GM12874 (cell line): ENCODE data around the gene ELMO1.

ENCODE experiments used
- TF ChIP-seq, protein P1 (sequence below): IDR thresholded peaks from 2 replicates; pipeline ENCODE4 v1.5.1; 2011; ENCODE audit warnings: low read depth, mild to moderate bottlenecking, control low read depth, low read length, moderate library complexity; ENCODE audit not compliant: insufficient read depth

Gene ELMO1

DNA sequence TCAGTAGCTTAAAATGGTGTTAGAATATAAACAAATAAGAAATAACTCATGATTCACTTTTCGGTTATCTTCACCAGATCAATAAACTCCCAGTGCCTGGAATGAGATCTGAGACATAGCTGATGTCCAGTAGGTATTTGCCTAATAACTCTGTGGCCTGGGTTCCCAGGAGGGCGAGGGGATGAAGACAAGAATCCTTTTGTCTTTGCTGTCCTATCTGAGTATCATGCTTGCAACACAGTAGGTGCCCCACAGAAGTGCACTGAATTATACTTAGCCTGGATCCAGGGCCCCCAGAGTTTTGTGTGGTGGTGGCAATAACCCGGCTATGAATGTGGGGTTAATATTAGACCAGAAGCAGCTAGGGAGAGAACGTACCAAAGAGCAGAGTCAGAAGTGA is 374.3 kb downstream of the ELMO1 start:
- TF ChIP-seq, protein P1, sequence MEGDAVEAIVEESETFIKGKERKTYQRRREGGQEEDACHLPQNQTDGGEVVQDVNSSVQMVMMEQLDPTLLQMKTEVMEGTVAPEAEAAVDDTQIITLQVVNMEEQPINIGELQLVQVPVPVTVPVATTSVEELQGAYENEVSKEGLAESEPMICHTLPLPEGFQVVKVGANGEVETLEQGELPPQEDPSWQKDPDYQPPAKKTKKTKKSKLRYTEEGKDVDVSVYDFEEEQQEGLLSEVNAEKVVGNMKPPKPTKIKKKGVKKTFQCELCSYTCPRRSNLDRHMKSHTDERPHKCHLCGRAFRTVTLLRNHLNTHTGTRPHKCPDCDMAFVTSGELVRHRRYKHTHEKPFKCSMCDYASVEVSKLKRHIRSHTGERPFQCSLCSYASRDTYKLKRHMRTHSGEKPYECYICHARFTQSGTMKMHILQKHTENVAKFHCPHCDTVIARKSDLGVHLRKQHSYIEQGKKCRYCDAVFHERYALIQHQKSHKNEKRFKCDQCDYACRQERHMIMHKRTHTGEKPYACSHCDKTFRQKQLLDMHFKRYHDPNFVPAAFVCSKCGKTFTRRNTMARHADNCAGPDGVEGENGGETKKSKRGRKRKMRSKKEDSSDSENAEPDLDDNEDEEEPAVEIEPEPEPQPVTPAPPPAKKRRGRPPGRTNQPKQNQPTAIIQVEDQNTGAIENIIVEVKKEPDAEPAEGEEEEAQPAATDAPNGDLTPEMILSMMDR, result no peak

DNA sequence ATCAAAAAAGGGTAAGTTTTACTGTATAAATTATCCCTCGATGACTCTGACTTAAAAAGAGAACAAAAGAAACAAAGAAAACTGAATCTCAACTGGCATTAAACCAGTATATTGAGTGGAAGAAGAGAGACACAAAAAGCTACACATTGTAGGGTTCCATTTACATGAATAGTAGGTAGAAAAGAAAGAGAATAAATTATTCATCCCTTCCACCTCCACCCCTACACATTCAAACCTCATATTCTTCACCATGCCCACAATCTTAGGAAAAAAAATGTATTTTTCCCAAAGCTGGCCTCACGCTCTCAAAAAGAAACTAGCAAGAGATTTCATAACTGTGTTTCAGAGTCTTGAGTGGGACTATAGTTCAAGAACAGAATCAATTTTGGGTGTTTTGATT is 377.5 kb downstream of the ELMO1 start:
- TF ChIP-seq, protein P1, result no peak

DNA sequence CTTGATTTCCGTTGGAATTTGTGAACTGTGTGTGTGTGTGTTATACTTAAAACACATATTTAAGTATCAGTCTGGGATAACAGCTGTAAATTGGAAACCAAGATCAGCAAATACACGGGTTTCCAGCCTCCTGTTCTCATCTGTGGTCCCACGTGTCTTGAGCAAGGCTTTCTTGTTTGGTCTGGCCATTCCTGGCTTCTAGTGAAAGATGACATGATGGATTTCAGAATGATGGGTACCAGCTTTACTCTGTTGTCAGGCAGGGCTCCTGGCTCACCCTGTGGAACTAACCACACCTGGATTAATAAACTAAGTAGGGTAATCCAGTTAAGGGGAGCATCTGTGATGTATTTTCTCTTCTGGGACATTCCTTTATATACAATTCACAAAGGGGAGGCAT is 378.2 kb downstream of the ELMO1 start:
- TF ChIP-seq, protein P1, result no peak

DNA sequence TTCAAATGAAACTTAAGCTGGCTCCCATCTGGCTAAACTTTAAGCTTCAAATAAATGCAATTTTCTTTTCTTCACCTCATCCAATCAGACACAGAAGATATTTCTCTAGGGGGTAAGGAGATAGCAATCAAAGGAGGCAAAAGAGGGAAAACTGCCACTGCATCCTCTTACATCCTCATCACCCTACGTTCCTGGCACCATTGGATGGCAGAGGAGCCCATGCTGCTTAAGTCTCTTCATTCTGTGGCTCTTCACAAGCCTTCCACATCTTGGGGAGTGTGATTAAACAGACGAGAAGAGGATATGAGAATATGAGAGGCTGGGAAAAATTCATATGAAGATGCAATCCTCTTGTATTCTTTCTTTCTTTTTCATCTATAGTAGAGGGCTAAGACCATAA is 378.6 kb downstream of the ELMO1 start:
- TF ChIP-seq, protein P1, result no peak

DNA sequence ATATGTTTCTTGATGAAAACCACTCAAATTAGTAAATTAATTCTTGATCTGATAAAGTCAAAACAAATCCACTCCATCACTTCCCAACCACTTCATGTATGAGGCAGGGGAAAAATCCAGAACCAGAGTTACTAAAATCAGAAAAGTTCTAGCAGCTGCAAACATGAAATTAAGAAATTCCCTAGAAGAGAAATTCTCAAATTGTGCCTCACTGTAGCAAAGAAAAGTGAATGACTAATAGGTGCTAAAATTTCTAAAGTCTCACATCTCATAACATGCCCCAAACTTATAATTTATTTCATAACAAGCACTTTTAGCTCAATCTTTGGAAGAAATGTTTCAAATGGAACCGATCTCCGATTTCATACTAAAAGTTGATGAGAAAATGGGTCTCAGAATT is 379.3 kb downstream of the ELMO1 start:
- TF ChIP-seq, protein P1, result no peak

GRCh38 chr7:37068902-37069301 is 379.8 kb downstream of the ELMO1 start:
- TF ChIP-seq, protein P1, result no peak

- TF ChIP-seq, protein P1, result no peak
Observed at GRCh38 chr7:37068038-37068437, 380.6 kb downstream of the ELMO1 start.
